Left hindlimb (tissue), 1 donor: ENCODE measurements around the gene RIMS4.
"Not testable (repeated sequence)": the region's sequence is repeated elsewhere in the genome, so short reads cannot be mapped to it uniquely, and the experiment has no call there.

Experiments used
- DNase-seq: peaks from one replicate; pipeline ENCODE4 v3.0.0-alpha.2; 2018

The RIMS4 gene

GRCh38 chr20:44829688-44830087 lies 19.3 kb upstream of the RIMS4 start:
- DNase-seq: no peak

GRCh38 chr20:44828640-44829039 lies 18.3 kb upstream of the RIMS4 start:
- DNase-seq: no peak

GRCh38 chr20:44827401-44827800 lies 17.1 kb upstream of the RIMS4 start:
- DNase-seq: no peak

GRCh38 chr20:44821576-44821975 lies 11.2 kb upstream of the RIMS4 start:
- not testable (repeated sequence) for DNase-seq

GRCh38 chr20:44819936-44820335 lies 9.6 kb upstream of the RIMS4 start:
- DNase-seq: no peak

GRCh38 chr20:44817143-44817910 lies 7.0 kb upstream of the RIMS4 start:
- no peak for DNase-seq

GRCh38 chr20:44814937-44815336 lies 4.6 kb upstream of the RIMS4 start:
- DNase-seq: no peak

GRCh38 chr20:44811150-44811685 lies 872 bp upstream of the RIMS4 start:
- no peak for DNase-seq

GRCh38 chr20:44810061-44810390 lies 320 bp downstream of the RIMS4 start:
- DNase-seq: no peak

- no peak for DNase-seq
Measured at GRCh38 chr20:44809380-44810060, 826 bp downstream of the RIMS4 start.

GRCh38 chr20:44807684-44808056 lies 2.7 kb downstream of the RIMS4 start:
- DNase-seq: no peak

- no peak for DNase-seq
Measured at GRCh38 chr20:44807051-44807683, 3.2 kb downstream of the RIMS4 start.

GRCh38 chr20:44805979-44806620 lies 4.2 kb downstream of the RIMS4 start:
- peak; percentile 93 for DNase-seq

- no peak for DNase-seq
Measured at GRCh38 chr20:44805335-44805978, 4.9 kb downstream of the RIMS4 start.

GRCh38 chr20:44803383-44803941 lies 6.9 kb downstream of the RIMS4 start:
- peak; percentile 62 for DNase-seq

- no peak for DNase-seq
Measured at GRCh38 chr20:44802702-44803101, 7.6 kb downstream of the RIMS4 start.

GRCh38 chr20:44800391-44801046 lies 9.8 kb downstream of the RIMS4 start:
- no peak for DNase-seq

- DNase-seq: no peak
Measured at GRCh38 chr20:44799691-44800090, 10.7 kb downstream of the RIMS4 start.

GRCh38 chr20:44796758-44797457 lies 13.4 kb downstream of the RIMS4 start:
- DNase-seq: no peak

GRCh38 chr20:44796311-44796710 lies 14.0 kb downstream of the RIMS4 start:
- no peak for DNase-seq

- DNase-seq: no peak
Measured at GRCh38 chr20:44795836-44796235, 14.5 kb downstream of the RIMS4 start.
